ENCODE measurements around the gene ZBTB2.

Gene ZBTB2

GRCh38 chr6:151414641-151415260 is 23.4 kb upstream of the ZBTB2 start:
- no peak overlapping the region for H3K4me3 ChIP-seq (ENCODE audit: low read length)
- TF ChIP-seq CTCF (conservative IDR thresholded peaks at IDR 0.05; ENCODE audit: low read depth, low read length), result no peak
- no peak for DNase-seq (ENCODE audit: low read depth)

GRCh38 chr6:151413372-151414145 is 22.2 kb upstream of the ZBTB2 start:
- no peak for DNase-seq (ENCODE audit: low read depth)
- no peak for TF ChIP-seq CTCF (conservative IDR thresholded peaks at IDR 0.05; ENCODE audit: low read depth, low read length)
- no peak overlapping the region for H3K4me3 ChIP-seq (ENCODE audit: low read length)

GRCh38 chr6:151412909-151413308 is 21.6 kb upstream of the ZBTB2 start:
- H3K4me3 ChIP-seq (ENCODE audit: low read length), result no peak overlapping the region
- no peak for TF ChIP-seq CTCF (conservative IDR thresholded peaks at IDR 0.05; ENCODE audit: low read depth, low read length)
- DNase-seq (ENCODE audit: low read depth), result no peak

GRCh38 chr6:151409679-151410078 is 18.3 kb upstream of the ZBTB2 start:
- DNase-seq (ENCODE audit: low read depth), result no peak
- TF ChIP-seq CTCF (conservative IDR thresholded peaks at IDR 0.05; ENCODE audit: low read depth, low read length), result no peak

GRCh38 chr6:151409260-151409659 is 17.9 kb upstream of the ZBTB2 start:
- no peak overlapping the region for H3K4me3 ChIP-seq (ENCODE audit: low read length)
- no peak for DNase-seq (ENCODE audit: low read depth)
- TF ChIP-seq CTCF (conservative IDR thresholded peaks at IDR 0.05; ENCODE audit: low read depth, low read length), result no peak

More at GRCh38 chr6:151409679-151410078, 18.3 kb upstream of the ZBTB2 start:
- H3K4me3 ChIP-seq (ENCODE audit: low read length), result no peak overlapping the region

GRCh38 chr6:151408858-151409257 is 17.5 kb upstream of the ZBTB2 start:
- DNase-seq (ENCODE audit: low read depth), result no peak
- TF ChIP-seq CTCF (conservative IDR thresholded peaks at IDR 0.05; ENCODE audit: low read depth, low read length), result no peak
- no peak overlapping the region for H3K4me3 ChIP-seq (ENCODE audit: low read length)

- no peak for TF ChIP-seq CTCF (conservative IDR thresholded peaks at IDR 0.05; ENCODE audit: low read depth, low read length)
- no peak for DNase-seq (ENCODE audit: low read depth)
Observed at GRCh38 chr6:151403919-151404308, 12.6 kb upstream of the ZBTB2 start.

More at GRCh38 chr6:151403919-151404308, 12.6 kb upstream of the ZBTB2 start:
- no peak overlapping the region for H3K4me3 ChIP-seq (ENCODE audit: low read length)

All from retinal pigment epithelial cell (primary cell).